Activated T-helper 2 cell treated with anti-CD3 and anti-CD28 coated beads, Interferon-gamma antibody, Interleukin-2, Interleukin-4, amounts not matched to agents 10 μg/mL and 5 μg/mL and 100 μg/mL, durations not matched to agents 14 hours and 24 hours and 36 hours (primary cell): ENCODE measurements around the gene TEX22. TPM values are rescaled to one million over a fixed set of nuclear protein-coding genes. Genes with fewer than 3 reads are reported as not detected.
A peak's percentile ranks its signal among the peaks of the same experiment; 100 is the strongest.

Source experiments
- DNase-seq: peaks from one replicate; pipeline ENCODE4 v3.0.0; 2021; ENCODE audit warnings: low spot score
- H3K27ac Mint-ChIP-seq: one replicate; pipeline ENCODE4 v1.8.0; 2021; ENCODE audit warnings: mixed read lengths
- H3K27me3 Mint-ChIP-seq: one replicate; pipeline ENCODE4 v1.8.0; 2021; ENCODE audit warnings: low read depth, mixed read lengths
- H3K36me3 Mint-ChIP-seq: one replicate; pipeline ENCODE4 v1.8.0; 2021; ENCODE audit warnings: low read depth, mixed read lengths
- H3K4me1 Mint-ChIP-seq: one replicate; pipeline ENCODE4 v1.8.0; 2021; ENCODE audit warnings: low read depth, mixed read lengths
- H3K4me3 Mint-ChIP-seq: one replicate; pipeline ENCODE4 v1.8.0; 2021; ENCODE audit warnings: low read depth, mild to moderate bottlenecking, moderate library complexity, mixed read lengths
- H3K9me3 Mint-ChIP-seq: one replicate; pipeline ENCODE4 v1.8.0; 2021; ENCODE audit warnings: mixed read lengths
- intact Hi-C: fragments of 100-400 bp; cut with micrococcal nuclease; formaldehyde crosslinking; loops from one replicate; pipeline ENCODE4 v1.15.1; 2023
- total RNA-seq: library from RNA; stranded (reverse); gene quantifications from 2 replicates; pipeline ENCODE4 v1.2.3, GENCODE V29; 2022

Gene TEX22
- total RNA-seq, 1 donor from 2014 or later, result 5.0 TPM

GRCh38 chr14:105418269-105419194 is 20.2 kb downstream of the TEX22 start:
- H3K9me3 Mint-ChIP-seq, result no peaks in the 10 kb centered on the region

DNA sequence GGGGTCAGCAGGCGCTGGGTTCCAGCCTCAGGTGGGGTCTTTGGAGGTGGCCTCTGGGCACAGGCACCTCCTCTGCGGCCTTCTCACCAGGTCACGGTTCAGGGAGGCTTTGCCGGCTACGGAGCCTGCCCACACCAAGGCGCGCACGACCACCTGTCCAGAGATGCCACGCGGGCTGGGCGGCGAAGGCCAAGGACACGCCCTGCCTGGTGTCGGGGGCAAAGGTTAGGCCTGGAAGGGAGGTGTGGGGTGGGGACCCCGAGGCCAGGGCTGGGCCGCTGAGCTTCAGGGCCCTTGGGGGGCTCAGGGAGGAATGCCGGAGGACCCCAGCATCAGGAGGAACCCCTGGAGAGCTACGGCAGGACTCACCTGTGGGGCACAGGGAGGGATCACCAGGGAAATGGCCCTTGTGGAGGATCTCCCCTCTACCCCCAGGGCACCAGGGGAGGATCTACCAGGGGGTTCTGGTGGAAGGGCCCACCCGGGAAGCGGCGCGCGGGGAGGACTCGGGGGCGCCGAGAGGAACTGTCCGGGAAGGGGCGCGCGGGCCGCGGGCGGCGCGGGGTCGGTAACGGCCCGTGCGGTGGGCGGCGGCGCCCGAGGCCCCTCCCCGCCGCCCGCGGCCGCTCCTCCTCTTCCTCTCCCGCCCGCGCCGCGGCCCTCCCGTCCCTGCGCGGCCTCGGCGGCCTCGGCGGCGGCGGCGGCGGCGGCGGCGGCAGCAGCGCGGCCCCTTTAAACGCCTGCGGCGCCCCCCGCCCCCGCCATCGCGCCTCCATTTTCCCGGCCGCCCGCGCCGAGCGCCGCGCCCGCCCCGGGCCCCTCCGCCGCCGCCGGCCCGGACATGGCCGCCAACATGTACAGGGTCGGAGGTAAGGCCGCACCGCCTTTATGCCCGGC is 21.1 kb downstream of the TEX22 start, which contains the start of gene MTA1:
Gene MTA1 (plus strand): TSS at position 633 of the 897 bp plus-strand sequence. CDS start 209 bp downstream, at position 842.
- H3K27ac Mint-ChIP-seq, result peak within 1 kb of the TSS; percentile 93
- no peaks in the 10 kb centered on the region for H3K9me3 Mint-ChIP-seq
- H3K27me3 Mint-ChIP-seq, result no peaks in the 10 kb centered on the region
- peak; percentile 34 for DNase-seq
- H3K36me3 Mint-ChIP-seq, result peaks cover 18% of the 10 kb centered on the region
- H3K4me1 Mint-ChIP-seq, result peaks cover 14% of the 10 kb centered on the region
- peak within 1 kb of the TSS; percentile 93 for H3K4me3 Mint-ChIP-seq
- intact Hi-C loops, result loop anchor here (5.0 kb wide), 1 partner anchor 68 kb away; the partner anchor contains the start of gene CRIP1

More at GRCh38 chr14:105418269-105419194, 20.2 kb downstream of the TEX22 start:
- peaks cover 14% of the 10 kb centered on the region for H3K4me1 Mint-ChIP-seq
- H3K36me3 Mint-ChIP-seq, result peaks cover 15% of the 10 kb centered on the region
- intact Hi-C loops, result loop anchor here (5.0 kb wide), 1 partner anchor 69 kb away; the partner anchor contains the start of gene CRIP1
- H3K27ac Mint-ChIP-seq, result no peak overlapping the region
- no peaks in the 10 kb centered on the region for H3K27me3 Mint-ChIP-seq
- H3K4me3 Mint-ChIP-seq, result peak overlapping the region; percentile 67
- no peak for DNase-seq

- no peaks in the 10 kb centered on the region for H3K27me3 Mint-ChIP-seq
- no peak for DNase-seq
- no peaks in the 10 kb centered on the region for H3K9me3 Mint-ChIP-seq
- peaks cover 12% of the 10 kb centered on the region for H3K4me1 Mint-ChIP-seq
- intact Hi-C loops, result no loop called here
- peaks cover 18% of the 10 kb centered on the region for H3K36me3 Mint-ChIP-seq
- H3K4me3 Mint-ChIP-seq, result peak overlapping the region; percentile 93
- peak overlapping the region; percentile 93 for H3K27ac Mint-ChIP-seq
These were observed 22.0 kb downstream of the TEX22 start for GRCh38 chr14:105420101-105420973.

DNA sequence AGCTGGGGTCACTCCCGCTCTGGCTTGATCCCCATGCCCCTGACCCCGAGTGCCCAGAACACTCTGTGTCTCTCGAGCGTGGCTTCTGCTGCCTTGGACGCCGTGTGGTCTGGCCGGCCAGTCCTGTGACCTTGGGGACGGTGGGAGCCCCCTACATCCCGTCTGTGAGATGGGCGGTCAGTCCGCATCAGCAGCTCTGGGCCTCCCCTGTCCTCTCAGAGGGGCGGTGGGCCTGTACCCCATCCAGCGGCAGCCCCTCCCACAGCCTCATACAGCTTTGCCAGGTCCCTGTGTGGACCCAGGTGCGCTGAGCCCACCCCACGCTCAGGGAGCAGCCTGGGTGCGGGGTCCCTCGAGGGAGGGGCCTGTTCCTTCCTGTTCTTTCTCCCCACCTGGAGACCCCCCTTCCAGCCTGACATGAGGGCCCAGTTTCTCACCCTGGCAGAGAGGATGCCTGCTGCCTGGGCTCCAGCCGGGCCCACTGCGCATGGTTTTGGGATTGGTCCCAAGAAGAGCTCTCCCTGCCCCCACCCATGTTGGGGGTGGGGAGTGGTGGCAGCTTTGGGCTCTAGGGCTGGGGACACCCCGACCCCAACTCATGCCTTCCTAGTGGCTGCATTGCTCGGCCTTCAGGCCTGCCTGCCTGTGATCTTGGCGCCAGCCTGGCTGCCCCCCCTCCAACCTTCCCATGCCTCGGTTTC is 22.8 kb downstream of the TEX22 start:
- Mint-ChIP-seq H3K36me3 (peaks cover 18% of the 10 kb centered on the region), H3K4me1 (peaks cover 11% of the 10 kb centered on the region), H3K27ac (peak overlapping the region; percentile 93), H3K4me3 (peak overlapping the region; percentile 93), H3K27me3 (no peaks in the 10 kb centered on the region), H3K9me3 (no peaks in the 10 kb centered on the region)
- DNase-seq, result no peak
- intact Hi-C loops, result no loop called here

GRCh38 chr14:105421723-105422615 is 23.6 kb downstream of the TEX22 start:
- intact Hi-C loops, result no loop called here

DNA sequence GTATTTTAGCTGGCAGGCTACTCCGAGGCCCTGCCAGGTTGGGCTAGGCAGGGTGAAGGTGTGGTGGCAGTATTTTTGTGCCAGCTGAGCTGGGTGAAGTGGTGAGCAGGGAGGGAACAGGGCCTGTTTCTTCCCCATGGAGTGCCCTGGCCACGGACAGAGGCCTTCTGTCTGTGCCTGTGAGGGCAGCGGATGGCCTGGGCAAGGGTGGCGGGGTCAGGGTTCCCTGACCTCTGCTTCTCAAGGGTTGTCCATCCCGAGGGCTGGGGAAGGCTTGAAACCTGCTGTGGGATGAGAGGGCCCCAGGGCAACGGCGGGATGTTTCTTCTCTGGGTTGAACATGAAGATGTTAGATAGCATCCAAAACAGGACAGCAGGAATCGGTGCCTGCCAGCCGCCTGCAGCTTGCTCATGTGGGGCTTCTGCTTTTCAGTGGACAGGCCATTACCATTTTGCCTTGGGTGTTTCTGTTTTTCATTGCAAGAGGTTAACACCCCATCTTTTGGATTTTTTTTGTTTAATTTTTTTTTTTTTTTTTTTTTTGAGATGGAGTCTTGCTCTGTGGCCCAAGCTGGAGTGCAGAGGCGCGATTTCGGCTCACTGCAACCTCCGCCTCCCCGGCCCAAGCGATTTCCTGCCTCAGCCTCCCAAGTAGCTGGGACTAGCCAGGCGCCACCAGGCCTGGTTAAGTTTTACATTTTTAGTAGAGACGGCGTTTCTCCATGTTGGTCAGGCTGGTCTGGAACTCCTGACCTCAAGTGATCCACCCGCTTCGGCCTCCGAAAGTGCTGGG is 24.6 kb downstream of the TEX22 start:
- H3K4me3 Mint-ChIP-seq, result no peak overlapping the region

More at GRCh38 chr14:105421723-105422615, 23.6 kb downstream of the TEX22 start:
- Mint-ChIP-seq H3K27me3 (no peaks in the 10 kb centered on the region), H3K4me3 (peak overlapping the region; percentile 93), H3K36me3 (peaks cover 25% of the 10 kb centered on the region), H3K4me1 (peaks cover 11% of the 10 kb centered on the region), H3K27ac (peak overlapping the region; percentile 93), H3K9me3 (no peaks in the 10 kb centered on the region)
- no peak for DNase-seq

DNA sequence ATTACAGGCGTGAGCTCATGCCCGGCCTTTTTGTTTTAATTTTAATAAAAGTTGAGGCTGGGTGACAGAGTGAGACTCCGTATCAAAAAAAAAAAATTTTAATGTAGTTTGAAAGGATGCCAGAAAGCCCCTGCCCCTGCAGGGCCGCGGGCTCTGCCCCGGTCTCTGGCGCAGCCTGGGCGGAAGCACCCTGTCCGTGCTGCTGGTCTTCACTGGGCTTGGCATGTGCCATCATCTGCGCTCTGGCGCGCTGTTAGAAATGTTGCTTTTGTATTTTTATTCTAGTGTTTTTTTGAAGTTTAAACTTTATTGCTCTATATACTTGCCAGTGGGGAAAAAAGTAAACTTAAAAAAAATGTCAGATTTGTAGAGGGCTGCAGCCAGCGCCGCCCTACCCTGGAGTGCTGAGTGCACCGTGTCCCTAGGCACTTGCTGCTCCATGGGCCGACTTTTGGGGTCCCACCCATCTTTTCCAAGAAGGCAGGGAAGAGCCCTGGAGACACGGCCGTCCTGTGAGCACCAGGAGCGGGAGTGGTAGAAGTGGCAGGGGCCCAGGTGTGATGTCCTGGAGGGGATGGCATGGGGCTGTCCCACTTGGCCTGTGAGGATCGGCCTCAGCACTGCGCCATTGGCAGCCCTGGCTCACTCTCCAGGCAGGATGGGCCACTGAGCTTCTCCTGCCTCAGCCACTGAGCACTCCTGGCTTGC is 25.3 kb downstream of the TEX22 start:
- intact Hi-C loops, result no loop called here
- no peak for DNase-seq
- peaks cover 11% of the 10 kb centered on the region for H3K4me1 Mint-ChIP-seq
- H3K27ac Mint-ChIP-seq, result no peak overlapping the region
- no peak overlapping the region for H3K4me3 Mint-ChIP-seq
- H3K9me3 Mint-ChIP-seq, result no peaks in the 10 kb centered on the region
- peaks cover 37% of the 10 kb centered on the region for H3K36me3 Mint-ChIP-seq
- H3K27me3 Mint-ChIP-seq, result no peaks in the 10 kb centered on the region

More for the DNA sequence above, 24.6 kb downstream of the TEX22 start:
- intact Hi-C loops, result no loop called here
- Mint-ChIP-seq H3K36me3 (peaks cover 32% of the 10 kb centered on the region), H3K27ac (peak overlapping the region; percentile 22), H3K4me1 (peaks cover 11% of the 10 kb centered on the region), H3K27me3 (no peaks in the 10 kb centered on the region), H3K9me3 (no peaks in the 10 kb centered on the region)
- no peak for DNase-seq

DNA sequence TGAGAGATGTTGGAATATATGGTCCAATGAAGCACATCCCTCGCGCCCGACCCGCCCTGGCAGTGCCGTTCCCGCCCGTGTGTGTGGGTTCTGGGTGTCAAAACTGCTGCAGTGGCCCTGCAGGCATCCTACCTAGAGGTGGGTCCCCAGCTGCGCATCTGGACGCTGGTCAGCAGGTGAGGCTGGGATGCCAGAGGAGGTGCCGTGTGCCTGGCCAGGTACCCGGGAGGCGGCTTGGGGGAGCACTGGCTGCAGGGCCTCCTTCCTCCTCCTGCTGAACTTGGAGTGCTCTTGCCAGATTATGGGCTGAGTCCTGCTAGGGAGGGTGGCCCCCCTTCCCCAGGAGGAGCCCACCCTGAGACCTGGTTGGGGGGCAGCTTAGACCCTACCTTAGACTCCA is 26.5 kb downstream of the TEX22 start:
- no peaks in the 10 kb centered on the region for H3K9me3 Mint-ChIP-seq
- intact Hi-C loops, result no loop called here
- H3K27ac Mint-ChIP-seq, result no peak overlapping the region
- H3K36me3 Mint-ChIP-seq, result peaks cover 40% of the 10 kb centered on the region
- H3K4me1 Mint-ChIP-seq, result peaks cover 11% of the 10 kb centered on the region
- H3K4me3 Mint-ChIP-seq, result no peak overlapping the region
- no peak for DNase-seq
- no peaks in the 10 kb centered on the region for H3K27me3 Mint-ChIP-seq

DNA sequence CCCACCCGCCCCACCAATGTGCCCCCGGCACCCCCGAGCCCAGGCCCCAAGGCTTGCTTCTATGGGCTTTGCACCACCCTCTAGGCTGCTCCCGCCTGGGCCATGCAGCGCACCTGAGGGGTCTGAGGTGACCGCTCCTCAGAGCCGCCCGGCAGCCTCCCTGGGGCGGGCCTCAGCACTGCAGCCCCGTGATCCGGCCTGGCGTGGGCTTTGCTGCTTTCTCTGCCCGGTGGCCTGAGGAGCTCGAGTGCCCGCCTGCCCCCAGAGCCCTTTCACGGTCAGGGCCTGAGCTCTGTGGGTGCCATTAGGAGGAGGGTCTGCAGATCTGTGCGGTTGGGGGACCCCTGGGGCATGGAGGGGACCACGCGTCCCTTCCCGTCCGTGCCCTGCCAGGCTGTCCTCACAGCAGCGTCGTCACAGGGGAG is 27.5 kb downstream of the TEX22 start:
- Mint-ChIP-seq H3K36me3 (peaks cover 48% of the 10 kb centered on the region), H3K27ac (no peak overlapping the region), H3K9me3 (no peaks in the 10 kb centered on the region), H3K27me3 (no peaks in the 10 kb centered on the region), H3K4me3 (no peak overlapping the region), H3K4me1 (peaks cover 11% of the 10 kb centered on the region)
- DNase-seq, result no peak
- intact Hi-C loops, result no loop called here
